ENCODE results near the gene ITFG2. TPM values are rescaled to one million over a fixed set of nuclear protein-coding genes. Genes with fewer than 3 reads are reported as not detected.

ITFG2 gene
- total RNA-seq (10 to 100 TPM; 29.0 to 32.1 TPM), polyA plus RNA-seq (ENCODE audit: insufficient read length in 6 of 6) (10 to 100 TPM; 60.4 to 77.9 (median 70.9) TPM)
- long read RNA-seq, donor 1, transcript ITFG2-201 (12 exons, 2,361 nt): major isoform, 7 of 34 reads
- long read RNA-seq, donor 1, partial matches to known transcripts: 18 of 34 reads
- long read RNA-seq, donor 1, other reads (novel, unspliced or antisense): 0 of 34 reads
- long read RNA-seq, donor 2, transcript ITFG2-211 (4 exons, 587 nt): major isoform, 6 of 49 reads
- long read RNA-seq, donor 2, transcript ITFG2-201 (12 exons, 2,361 nt): major isoform, 6 of 49 reads
- long read RNA-seq, donor 2, partial matches to known transcripts: 35 of 49 reads
- long read RNA-seq, donor 2, other reads (novel, unspliced or antisense): 0 of 49 reads
- long read RNA-seq, donor 3, transcript ITFG2-201 (12 exons, 2,361 nt): major isoform, 10 of 13 reads
- long read RNA-seq, donor 3, partial matches to known transcripts: 0 of 13 reads
- long read RNA-seq, donor 3, other reads (novel, unspliced or antisense): 0 of 13 reads
- long read RNA-seq, donor 4, transcript ITFG2-201 (12 exons, 2,361 nt): major isoform, 6 of 15 reads
- long read RNA-seq, donor 4, partial matches to known transcripts: 0 of 15 reads
- long read RNA-seq, donor 4, other reads (novel, unspliced or antisense): 6 of 15 reads
- long read RNA-seq, donor 5, transcript ITFG2-201 (12 exons, 2,361 nt): major isoform, 7 of 19 reads
- long read RNA-seq, donor 5, partial matches to known transcripts: 5 of 19 reads
- long read RNA-seq, donor 5, other reads (novel, unspliced or antisense): 0 of 19 reads
- long read RNA-seq, donor 6, transcript ITFG2-201 (12 exons, 2,361 nt): major isoform, 15 of 16 reads
- long read RNA-seq, donor 6, partial matches to known transcripts: 0 of 16 reads
- long read RNA-seq, donor 6, other reads (novel, unspliced or antisense): 0 of 16 reads
- long read RNA-seq, donor 7, transcript ITFG2-201 (12 exons, 2,361 nt): major isoform, 6 of 7 reads
- long read RNA-seq, donor 7, partial matches to known transcripts: 0 of 7 reads
- long read RNA-seq, donor 7, other reads (novel, unspliced or antisense): 0 of 7 reads
- long read RNA-seq, donor 8, transcript ITFG2-201 (12 exons, 2,361 nt): major isoform, 6 of 15 reads
- long read RNA-seq, donor 8, partial matches to known transcripts: 7 of 15 reads
- long read RNA-seq, donor 8, other reads (novel, unspliced or antisense): 0 of 15 reads
- long read RNA-seq, donor 9: 0 reads
- long read RNA-seq, donor 10, transcript ITFG2-211 (4 exons, 587 nt): major isoform, 12 of 23 reads
- long read RNA-seq, donor 10, transcript ITFG2-201 (12 exons, 2,361 nt): minor isoform, 7 of 23 reads
- long read RNA-seq, donor 10, partial matches to known transcripts: 0 of 23 reads
- long read RNA-seq, donor 10, other reads (novel, unspliced or antisense): 4 of 23 reads
- long read RNA-seq, donor 11, partial matches to known transcripts: 0 of 6 reads
- long read RNA-seq, donor 11, other reads (novel, unspliced or antisense): 0 of 6 reads
- long read RNA-seq, donor 12, transcript ITFG2-201 (12 exons, 2,361 nt): major isoform, 6 of 13 reads
- long read RNA-seq, donor 12, partial matches to known transcripts: 0 of 13 reads
- long read RNA-seq, donor 12, other reads (novel, unspliced or antisense): 0 of 13 reads

DNA sequence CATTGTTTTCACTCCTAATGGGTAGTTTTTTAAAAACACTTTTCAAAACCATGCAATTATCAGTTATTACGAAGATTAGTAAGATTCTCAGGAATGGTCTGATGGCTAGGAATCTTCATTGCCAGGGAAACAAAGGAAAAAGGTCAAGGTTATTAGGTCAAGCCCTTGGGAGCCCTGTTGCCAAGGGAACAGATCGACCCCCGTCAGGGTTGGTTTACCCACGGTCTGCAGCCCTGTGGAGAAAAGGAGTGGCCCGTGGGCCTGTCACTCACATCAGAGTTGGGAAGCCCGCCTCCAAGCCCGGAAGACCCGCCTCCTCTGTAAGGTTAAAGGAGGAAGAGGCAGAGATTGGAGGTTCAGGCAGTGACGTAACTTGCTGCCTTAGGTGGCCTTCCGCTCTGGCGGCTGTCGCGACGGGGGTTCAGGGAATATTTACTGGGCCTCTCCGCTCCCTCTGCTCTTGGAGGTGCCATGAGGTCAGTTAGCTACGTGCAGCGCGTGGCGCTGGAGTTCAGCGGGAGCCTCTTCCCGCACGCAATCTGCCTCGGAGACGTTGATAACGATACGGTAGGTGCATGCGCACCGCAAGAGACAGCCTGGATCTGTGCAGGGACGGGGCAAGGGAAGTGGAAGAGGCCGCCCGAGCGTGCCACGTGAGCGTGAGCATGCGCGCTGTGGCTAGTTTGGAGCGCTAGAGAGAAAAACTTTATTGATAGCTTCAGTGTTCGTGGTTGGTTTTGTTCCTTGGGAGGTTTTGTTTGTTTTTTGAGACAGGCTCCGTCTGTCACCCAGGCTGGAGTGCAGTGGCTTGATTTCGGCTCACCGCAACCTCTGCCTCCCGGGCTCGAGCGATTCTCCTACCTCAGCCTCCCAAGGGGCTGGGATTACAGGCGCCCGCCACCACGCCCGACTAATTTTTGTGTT, at the start of gene ITFG2:
Gene ITFG2, plus strand, starts transcription at position 379 of the 924 bp plus-strand sequence. Its CDS starts 93 bp downstream, at position 472.
- DNase-seq (peak; percentile 97 to 100 (median 99)), ATAC-seq (peak; percentile 98)
- Histone ChIP-seq H3K4me1 (peaks cover 8 to 26% of the 10 kb centered on the region in 2 donors), H3K9me3 (no peaks in the 10 kb centered on the region), H3K27me3 (no peaks in the 10 kb centered on the region), H3K4me3 (peak within 1 kb of the TSS; percentile 47 to 78), H3K36me3 (peaks cover 0 to 7% of the 10 kb centered on the region in 2 donors), H3K27ac (peak within 1 kb of the TSS; percentile 93 to 97)
- TF ChIP-seq, protein P1, sequence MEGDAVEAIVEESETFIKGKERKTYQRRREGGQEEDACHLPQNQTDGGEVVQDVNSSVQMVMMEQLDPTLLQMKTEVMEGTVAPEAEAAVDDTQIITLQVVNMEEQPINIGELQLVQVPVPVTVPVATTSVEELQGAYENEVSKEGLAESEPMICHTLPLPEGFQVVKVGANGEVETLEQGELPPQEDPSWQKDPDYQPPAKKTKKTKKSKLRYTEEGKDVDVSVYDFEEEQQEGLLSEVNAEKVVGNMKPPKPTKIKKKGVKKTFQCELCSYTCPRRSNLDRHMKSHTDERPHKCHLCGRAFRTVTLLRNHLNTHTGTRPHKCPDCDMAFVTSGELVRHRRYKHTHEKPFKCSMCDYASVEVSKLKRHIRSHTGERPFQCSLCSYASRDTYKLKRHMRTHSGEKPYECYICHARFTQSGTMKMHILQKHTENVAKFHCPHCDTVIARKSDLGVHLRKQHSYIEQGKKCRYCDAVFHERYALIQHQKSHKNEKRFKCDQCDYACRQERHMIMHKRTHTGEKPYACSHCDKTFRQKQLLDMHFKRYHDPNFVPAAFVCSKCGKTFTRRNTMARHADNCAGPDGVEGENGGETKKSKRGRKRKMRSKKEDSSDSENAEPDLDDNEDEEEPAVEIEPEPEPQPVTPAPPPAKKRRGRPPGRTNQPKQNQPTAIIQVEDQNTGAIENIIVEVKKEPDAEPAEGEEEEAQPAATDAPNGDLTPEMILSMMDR (IDR thresholded peaks at IDR 0.05): peak in 1 of 2 donors; percentile 6
- intact Hi-C loops (cut with DNase I): no loop called here

DNA sequence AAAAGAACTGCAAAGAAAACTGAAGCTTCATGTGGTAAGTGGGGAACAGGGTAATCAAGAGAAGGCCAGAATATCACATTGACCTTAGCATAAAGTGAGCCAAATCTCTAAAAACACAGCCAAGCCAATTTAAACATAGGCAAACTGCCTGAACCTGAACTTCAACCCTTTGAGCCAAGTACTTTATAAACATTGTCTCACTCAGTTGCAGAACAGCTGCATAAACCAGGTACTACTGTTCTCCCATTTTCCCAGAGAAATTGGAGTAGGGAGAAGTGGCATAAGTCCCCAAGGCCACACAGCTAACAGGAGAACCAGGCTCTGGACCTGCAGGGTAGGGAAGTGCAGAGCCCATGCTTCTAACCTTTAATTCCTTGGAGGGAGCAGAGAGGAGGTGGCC, 48.1 kb upstream of the ITFG2 start:
- Histone ChIP-seq H3K4me3 (no peak overlapping the region), H3K27ac (no peak overlapping the region), H3K27me3 (no peaks in the 10 kb centered on the region), H3K9me3 (no peaks in the 10 kb centered on the region), H3K36me3 (no peaks in the 10 kb centered on the region), H3K4me1 (no peaks in the 10 kb centered on the region)
- intact Hi-C loops (cut with DNase I): no loop called here
- DNase-seq: no peak
- TF ChIP-seq, protein P1 (IDR thresholded peaks at IDR 0.05): no peak
- ATAC-seq: no peak

DNA sequence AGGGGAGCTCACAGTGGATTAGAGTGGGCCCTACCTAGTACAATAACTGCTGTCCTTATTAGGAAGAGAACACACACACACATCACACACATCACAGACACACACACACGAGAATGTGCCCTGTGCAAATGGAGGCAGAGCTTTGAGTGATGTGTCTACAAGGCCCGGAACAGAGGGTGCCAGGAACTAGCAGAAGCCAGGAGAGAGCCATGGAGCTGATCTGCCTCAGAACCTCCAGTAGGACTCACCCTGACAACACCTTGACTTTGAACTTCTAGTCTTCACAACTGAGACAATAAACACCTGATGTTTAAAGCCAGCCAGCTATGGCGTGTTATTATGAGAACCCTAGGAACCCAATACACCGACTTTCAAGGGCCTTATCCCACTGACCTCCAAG, 47.4 kb upstream of the ITFG2 start:
- H3K4me1 ChIP-seq: no peaks in the 10 kb centered on the region
- no peak for DNase-seq
- no peak for ATAC-seq
- TF ChIP-seq, protein P1 (IDR thresholded peaks at IDR 0.05): no peak
- intact Hi-C loops (cut with DNase I): no loop called here
- no peaks in the 10 kb centered on the region for H3K9me3 ChIP-seq
- H3K36me3 ChIP-seq: no peaks in the 10 kb centered on the region
- no peak overlapping the region for H3K4me3 ChIP-seq
- no peak overlapping the region for H3K27ac ChIP-seq
- no peaks in the 10 kb centered on the region for H3K27me3 ChIP-seq

DNA sequence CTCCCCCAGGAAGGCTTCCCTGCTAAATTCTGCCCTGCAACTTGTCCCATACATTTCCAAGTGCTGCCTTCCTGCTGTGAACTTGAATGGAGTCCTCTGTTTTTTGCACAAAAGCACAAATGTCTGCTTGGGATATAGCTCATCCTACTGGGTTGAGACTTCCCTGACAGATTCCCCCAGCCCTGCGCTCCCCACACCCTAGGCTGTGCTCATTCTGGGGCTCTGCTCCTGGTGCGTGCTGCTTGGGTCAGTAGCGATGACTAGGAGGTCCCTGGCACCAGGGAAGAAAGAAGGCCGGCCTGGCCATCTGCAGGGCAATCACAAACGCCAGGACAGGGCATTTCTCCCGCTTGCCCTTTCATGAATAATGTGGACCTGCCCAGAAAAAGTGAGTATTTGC, 46.9 kb upstream of the ITFG2 start:
- no peak for ATAC-seq
- Histone ChIP-seq H3K9me3 (no peaks in the 10 kb centered on the region), H3K27me3 (no peaks in the 10 kb centered on the region), H3K36me3 (no peaks in the 10 kb centered on the region), H3K4me3 (no peak overlapping the region), H3K4me1 (no peaks in the 10 kb centered on the region), H3K27ac (no peak overlapping the region)
- intact Hi-C loops (cut with DNase I): no loop called here
- TF ChIP-seq, protein P1 (IDR thresholded peaks at IDR 0.05): no peak
- DNase-seq: no peak

Measured in left lung (tissue), 14 donors.